Measurements from ENCODE around the gene OTX2. TPM values are rescaled to one million over a fixed set of nuclear protein-coding genes. Genes with fewer than 3 reads are reported as not detected.

The OTX2 gene
- total RNA-seq, 1 experiment from 2014 or later, result 30.1 TPM

DNA sequence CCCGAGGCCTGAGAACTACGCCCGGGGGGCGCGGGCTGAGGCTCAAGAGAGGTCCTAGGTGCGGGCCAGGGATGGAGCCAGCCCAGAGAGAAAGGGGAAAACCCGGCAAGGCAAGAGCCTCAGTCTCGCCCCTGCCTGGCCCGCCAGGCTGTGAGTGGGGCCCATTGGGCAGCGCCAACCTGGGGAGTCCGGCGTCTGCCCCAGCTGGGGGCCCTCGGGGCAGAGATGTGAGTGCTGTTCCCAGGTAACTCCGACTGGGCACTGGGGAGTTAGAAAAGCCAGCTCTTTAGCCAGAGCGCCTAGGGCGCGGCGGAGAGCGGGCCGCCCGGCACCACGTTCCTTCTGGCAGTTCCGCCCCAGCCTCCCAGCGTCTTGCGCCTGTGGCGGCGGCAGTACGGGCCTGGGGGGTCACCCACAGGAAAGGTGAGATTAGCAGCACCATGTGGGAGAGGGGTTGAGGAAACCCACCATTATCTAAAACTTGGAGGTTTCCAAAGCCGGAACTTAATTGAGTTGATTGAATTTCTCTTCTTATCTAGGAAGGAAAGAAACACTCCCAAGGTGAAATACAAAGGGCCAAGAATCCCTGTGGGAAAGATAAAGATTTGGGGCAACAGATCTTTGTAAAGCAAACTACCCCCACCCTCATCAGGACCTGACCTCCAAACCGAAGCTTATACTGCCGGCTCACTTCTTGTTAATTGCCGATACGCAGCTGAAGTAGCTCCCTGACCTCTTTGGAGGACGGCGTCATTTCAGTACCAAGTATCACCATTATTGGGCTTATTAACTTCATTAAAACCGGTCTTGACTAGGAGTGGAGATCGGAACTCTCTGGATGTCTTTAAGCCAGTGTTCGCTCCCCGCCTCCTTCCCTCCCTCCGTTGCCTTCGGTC, 11.6 kb downstream of the OTX2 start (continued):
- TF ChIP-seq, protein P1, sequence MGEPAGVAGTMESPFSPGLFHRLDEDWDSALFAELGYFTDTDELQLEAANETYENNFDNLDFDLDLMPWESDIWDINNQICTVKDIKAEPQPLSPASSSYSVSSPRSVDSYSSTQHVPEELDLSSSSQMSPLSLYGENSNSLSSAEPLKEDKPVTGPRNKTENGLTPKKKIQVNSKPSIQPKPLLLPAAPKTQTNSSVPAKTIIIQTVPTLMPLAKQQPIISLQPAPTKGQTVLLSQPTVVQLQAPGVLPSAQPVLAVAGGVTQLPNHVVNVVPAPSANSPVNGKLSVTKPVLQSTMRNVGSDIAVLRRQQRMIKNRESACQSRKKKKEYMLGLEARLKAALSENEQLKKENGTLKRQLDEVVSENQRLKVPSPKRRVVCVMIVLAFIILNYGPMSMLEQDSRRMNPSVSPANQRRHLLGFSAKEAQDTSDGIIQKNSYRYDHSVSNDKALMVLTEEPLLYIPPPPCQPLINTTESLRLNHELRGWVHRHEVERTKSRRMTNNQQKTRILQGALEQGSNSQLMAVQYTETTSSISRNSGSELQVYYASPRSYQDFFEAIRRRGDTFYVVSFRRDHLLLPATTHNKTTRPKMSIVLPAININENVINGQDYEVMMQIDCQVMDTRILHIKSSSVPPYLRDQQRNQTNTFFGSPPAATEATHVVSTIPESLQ (CRISPR knock-in tag; IDR thresholded peaks at IDR 0.05), result no peak
- TF ChIP-seq TCF7 (CRISPR knock-in tag; IDR thresholded peaks at IDR 0.05; ENCODE audit: low read depth) (no peak), CREB1 (CRISPR knock-in tag; IDR thresholded peaks at IDR 0.05) (no peak), ELF4 (CRISPR knock-in tag; IDR thresholded peaks at IDR 0.05; ENCODE audit: low read depth) (no peak), ZNF219 (CRISPR knock-in tag; IDR thresholded peaks at IDR 0.05; ENCODE audit: borderline replicate concordance) (no peak; the same call in 1 of the 2 replicates), GRHL2 (CRISPR knock-in tag; IDR thresholded peaks at IDR 0.05; ENCODE audit: insufficient replicate concordance, severe bottlenecking) (no peak), KAT7 (CRISPR knock-in tag; IDR thresholded peaks at IDR 0.05; ENCODE audit: borderline replicate concordance) (0 out of 2 replicates have a peak, but pooled peaks have one; percentile 26), HMGA2 (CRISPR knock-in tag; IDR thresholded peaks at IDR 0.05) (no peak), NR3C1 (CRISPR knock-in tag; conservative IDR thresholded peaks at IDR 0.05; ENCODE audit: low read depth) (no peak), SMAD4 (CRISPR knock-in tag; IDR thresholded peaks at IDR 0.05) (no peak), ZBTB21 (CRISPR knock-in tag; IDR thresholded peaks at IDR 0.05; ENCODE audit: borderline replicate concordance) (no peak), TP53 (CRISPR knock-in tag; IDR thresholded peaks at IDR 0.05) (0 out of 2 replicates have a peak, but pooled peaks have one; percentile 11), NFATC4 (CRISPR knock-in tag; IDR thresholded peaks at IDR 0.05) (no peak), ZNF317 (CRISPR knock-in tag; IDR thresholded peaks at IDR 0.05; ENCODE audit: borderline replicate concordance, low read depth) (no peak), ZNF232 (CRISPR knock-in tag; IDR thresholded peaks at IDR 0.05) (no peak), FOXK1 (CRISPR knock-in tag; IDR thresholded peaks at IDR 0.05) (no peak), ETV6 (CRISPR knock-in tag; IDR thresholded peaks at IDR 0.05) (no peak), JAZF1 (CRISPR knock-in tag; IDR thresholded peaks at IDR 0.05) (no peak), SMAD3 (CRISPR knock-in tag; IDR thresholded peaks at IDR 0.05; ENCODE audit: borderline replicate concordance) (peak; percentile 31; the same call in 1 of the 2 replicates)
- TF ChIP-seq, protein P2, sequence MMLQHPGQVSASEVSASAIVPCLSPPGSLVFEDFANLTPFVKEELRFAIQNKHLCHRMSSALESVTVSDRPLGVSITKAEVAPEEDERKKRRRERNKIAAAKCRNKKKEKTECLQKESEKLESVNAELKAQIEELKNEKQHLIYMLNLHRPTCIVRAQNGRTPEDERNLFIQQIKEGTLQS (CRISPR knock-in tag; conservative IDR thresholded peaks at IDR 0.05), result no peak
- TF ChIP-seq, protein P3, sequence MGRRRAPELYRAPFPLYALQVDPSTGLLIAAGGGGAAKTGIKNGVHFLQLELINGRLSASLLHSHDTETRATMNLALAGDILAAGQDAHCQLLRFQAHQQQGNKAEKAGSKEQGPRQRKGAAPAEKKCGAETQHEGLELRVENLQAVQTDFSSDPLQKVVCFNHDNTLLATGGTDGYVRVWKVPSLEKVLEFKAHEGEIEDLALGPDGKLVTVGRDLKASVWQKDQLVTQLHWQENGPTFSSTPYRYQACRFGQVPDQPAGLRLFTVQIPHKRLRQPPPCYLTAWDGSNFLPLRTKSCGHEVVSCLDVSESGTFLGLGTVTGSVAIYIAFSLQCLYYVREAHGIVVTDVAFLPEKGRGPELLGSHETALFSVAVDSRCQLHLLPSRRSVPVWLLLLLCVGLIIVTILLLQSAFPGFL (CRISPR knock-in tag; IDR thresholded peaks at IDR 0.05; ENCODE audit: borderline replicate concordance), result no peak
- TF ChIP-seq, protein P4, sequence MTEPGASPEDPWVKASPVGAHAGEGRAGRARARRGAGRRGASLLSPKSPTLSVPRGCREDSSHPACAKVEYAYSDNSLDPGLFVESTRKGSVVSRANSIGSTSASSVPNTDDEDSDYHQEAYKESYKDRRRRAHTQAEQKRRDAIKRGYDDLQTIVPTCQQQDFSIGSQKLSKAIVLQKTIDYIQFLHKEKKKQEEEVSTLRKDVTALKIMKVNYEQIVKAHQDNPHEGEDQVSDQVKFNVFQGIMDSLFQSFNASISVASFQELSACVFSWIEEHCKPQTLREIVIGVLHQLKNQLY (CRISPR knock-in tag; IDR thresholded peaks at IDR 0.05), result no peak
- TF ChIP-seq, protein P5, sequence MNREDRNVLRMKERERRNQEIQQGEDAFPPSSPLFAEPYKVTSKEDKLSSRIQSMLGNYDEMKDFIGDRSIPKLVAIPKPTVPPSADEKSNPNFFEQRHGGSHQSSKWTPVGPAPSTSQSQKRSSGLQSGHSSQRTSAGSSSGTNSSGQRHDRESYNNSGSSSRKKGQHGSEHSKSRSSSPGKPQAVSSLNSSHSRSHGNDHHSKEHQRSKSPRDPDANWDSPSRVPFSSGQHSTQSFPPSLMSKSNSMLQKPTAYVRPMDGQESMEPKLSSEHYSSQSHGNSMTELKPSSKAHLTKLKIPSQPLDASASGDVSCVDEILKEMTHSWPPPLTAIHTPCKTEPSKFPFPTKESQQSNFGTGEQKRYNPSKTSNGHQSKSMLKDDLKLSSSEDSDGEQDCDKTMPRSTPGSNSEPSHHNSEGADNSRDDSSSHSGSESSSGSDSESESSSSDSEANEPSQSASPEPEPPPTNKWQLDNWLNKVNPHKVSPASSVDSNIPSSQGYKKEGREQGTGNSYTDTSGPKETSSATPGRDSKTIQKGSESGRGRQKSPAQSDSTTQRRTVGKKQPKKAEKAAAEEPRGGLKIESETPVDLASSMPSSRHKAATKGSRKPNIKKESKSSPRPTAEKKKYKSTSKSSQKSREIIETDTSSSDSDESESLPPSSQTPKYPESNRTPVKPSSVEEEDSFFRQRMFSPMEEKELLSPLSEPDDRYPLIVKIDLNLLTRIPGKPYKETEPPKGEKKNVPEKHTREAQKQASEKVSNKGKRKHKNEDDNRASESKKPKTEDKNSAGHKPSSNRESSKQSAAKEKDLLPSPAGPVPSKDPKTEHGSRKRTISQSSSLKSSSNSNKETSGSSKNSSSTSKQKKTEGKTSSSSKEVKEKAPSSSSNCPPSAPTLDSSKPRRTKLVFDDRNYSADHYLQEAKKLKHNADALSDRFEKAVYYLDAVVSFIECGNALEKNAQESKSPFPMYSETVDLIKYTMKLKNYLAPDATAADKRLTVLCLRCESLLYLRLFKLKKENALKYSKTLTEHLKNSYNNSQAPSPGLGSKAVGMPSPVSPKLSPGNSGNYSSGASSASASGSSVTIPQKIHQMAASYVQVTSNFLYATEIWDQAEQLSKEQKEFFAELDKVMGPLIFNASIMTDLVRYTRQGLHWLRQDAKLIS (CRISPR knock-in tag; IDR thresholded peaks at IDR 0.05; ENCODE audit: borderline replicate concordance), result no peak
- TF ChIP-seq, protein P6, sequence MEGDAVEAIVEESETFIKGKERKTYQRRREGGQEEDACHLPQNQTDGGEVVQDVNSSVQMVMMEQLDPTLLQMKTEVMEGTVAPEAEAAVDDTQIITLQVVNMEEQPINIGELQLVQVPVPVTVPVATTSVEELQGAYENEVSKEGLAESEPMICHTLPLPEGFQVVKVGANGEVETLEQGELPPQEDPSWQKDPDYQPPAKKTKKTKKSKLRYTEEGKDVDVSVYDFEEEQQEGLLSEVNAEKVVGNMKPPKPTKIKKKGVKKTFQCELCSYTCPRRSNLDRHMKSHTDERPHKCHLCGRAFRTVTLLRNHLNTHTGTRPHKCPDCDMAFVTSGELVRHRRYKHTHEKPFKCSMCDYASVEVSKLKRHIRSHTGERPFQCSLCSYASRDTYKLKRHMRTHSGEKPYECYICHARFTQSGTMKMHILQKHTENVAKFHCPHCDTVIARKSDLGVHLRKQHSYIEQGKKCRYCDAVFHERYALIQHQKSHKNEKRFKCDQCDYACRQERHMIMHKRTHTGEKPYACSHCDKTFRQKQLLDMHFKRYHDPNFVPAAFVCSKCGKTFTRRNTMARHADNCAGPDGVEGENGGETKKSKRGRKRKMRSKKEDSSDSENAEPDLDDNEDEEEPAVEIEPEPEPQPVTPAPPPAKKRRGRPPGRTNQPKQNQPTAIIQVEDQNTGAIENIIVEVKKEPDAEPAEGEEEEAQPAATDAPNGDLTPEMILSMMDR (IDR thresholded peaks at IDR 0.05), result no peak
- TF ChIP-seq, protein P7, sequence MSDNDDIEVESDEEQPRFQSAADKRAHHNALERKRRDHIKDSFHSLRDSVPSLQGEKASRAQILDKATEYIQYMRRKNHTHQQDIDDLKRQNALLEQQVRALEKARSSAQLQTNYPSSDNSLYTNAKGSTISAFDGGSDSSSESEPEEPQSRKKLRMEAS (CRISPR knock-in tag; IDR thresholded peaks at IDR 0.05), result no peak
- TF ChIP-seq, protein P8, sequence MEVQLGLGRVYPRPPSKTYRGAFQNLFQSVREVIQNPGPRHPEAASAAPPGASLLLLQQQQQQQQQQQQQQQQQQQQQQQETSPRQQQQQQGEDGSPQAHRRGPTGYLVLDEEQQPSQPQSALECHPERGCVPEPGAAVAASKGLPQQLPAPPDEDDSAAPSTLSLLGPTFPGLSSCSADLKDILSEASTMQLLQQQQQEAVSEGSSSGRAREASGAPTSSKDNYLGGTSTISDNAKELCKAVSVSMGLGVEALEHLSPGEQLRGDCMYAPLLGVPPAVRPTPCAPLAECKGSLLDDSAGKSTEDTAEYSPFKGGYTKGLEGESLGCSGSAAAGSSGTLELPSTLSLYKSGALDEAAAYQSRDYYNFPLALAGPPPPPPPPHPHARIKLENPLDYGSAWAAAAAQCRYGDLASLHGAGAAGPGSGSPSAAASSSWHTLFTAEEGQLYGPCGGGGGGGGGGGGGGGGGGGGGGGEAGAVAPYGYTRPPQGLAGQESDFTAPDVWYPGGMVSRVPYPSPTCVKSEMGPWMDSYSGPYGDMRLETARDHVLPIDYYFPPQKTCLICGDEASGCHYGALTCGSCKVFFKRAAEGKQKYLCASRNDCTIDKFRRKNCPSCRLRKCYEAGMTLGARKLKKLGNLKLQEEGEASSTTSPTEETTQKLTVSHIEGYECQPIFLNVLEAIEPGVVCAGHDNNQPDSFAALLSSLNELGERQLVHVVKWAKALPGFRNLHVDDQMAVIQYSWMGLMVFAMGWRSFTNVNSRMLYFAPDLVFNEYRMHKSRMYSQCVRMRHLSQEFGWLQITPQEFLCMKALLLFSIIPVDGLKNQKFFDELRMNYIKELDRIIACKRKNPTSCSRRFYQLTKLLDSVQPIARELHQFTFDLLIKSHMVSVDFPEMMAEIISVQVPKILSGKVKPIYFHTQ (CRISPR knock-in tag; IDR thresholded peaks at IDR 0.05), result no peak

All from WTC11 (cell line).